Measurements from ENCODE around the gene TMEM184B.

- no peak for TF ChIP-seq CTCF (IDR thresholded peaks at IDR 0.05; ENCODE audit: insufficient read depth, low read length, poor library complexity, severe bottlenecking)
- TF ChIP-seq EZH2phosphoT487 (conservative IDR thresholded peaks at IDR 0.05; ENCODE audit: low read length), result no peak
Measured at GRCh38 chr22:38221908-38222796, 50.7 kb downstream of the TMEM184B start.

Measured in SU-DHL-6 (cell line).